Amniotic epithelial cell (primary cell): ENCODE data around the gene C2orf78.
"Not testable (repeated sequence)": the region's sequence is repeated elsewhere in the genome, so short reads cannot be mapped to it uniquely, and the experiment has no call there.

ENCODE experiments used
- DNase-seq: peaks from one replicate; pipeline ENCODE4 v3.0.0-alpha.2; 2010; ENCODE audit warnings: low read depth

Gene C2orf78

GRCh38 chr2:73779467-73780236, 4.3 kb upstream of the C2orf78 start, which contains the start of gene DUSP11:
TSS of gene DUSP11 (minus strand) at chr2:73780103. CDS start at chr2:73779974, 129 bp downstream.
- peak; percentile 85 for DNase-seq

- DNase-seq, result no peak
These were observed 3.8 kb upstream of the C2orf78 start for GRCh38 chr2:73780237-73780582.

GRCh38 chr2:73783402-73783801, 581 bp upstream of the C2orf78 start:
- not testable (repeated sequence) for DNase-seq

GRCh38 chr2:73811878-73812277, 27.9 kb downstream of the C2orf78 start:
- no peak for DNase-seq

- DNase-seq, result no peak
These were observed 28.7 kb downstream of the C2orf78 start for GRCh38 chr2:73812635-73813034.

GRCh38 chr2:73818296-73818695, 34.3 kb downstream of the C2orf78 start:
- no peak for DNase-seq

GRCh38 chr2:73821227-73821626, 37.2 kb downstream of the C2orf78 start:
- DNase-seq, result no peak

- no peak for DNase-seq
These were observed 37.7 kb downstream of the C2orf78 start for GRCh38 chr2:73821669-73822068.

- no peak for DNase-seq
These were observed 38.3 kb downstream of the C2orf78 start for GRCh38 chr2:73822276-73822675.

- no peak for DNase-seq
These were observed 39.0 kb downstream of the C2orf78 start for GRCh38 chr2:73822991-73823390.

- no peak for DNase-seq
These were observed 39.4 kb downstream of the C2orf78 start for GRCh38 chr2:73823416-73823815.

- DNase-seq, result peak; percentile 87
These were observed 40.0 kb downstream of the C2orf78 start for GRCh38 chr2:73823916-73824523.

GRCh38 chr2:73825408-73825807, 41.4 kb downstream of the C2orf78 start:
- no peak for DNase-seq

GRCh38 chr2:73827018-73827417, 43.0 kb downstream of the C2orf78 start:
- peak; percentile 62 for DNase-seq

- DNase-seq, result no peak
These were observed 43.8 kb downstream of the C2orf78 start for GRCh38 chr2:73827660-73828388.

GRCh38 chr2:73828389-73828817, 44.4 kb downstream of the C2orf78 start:
- no peak for DNase-seq

- DNase-seq, result peak; percentile 95
These were observed 45.0 kb downstream of the C2orf78 start, which contains the start of gene STAMBP for GRCh38 chr2:73828818-73829570. TSS of gene STAMBP (plus strand) at chr2:73828961. CDS start at chr2:73830857, 1,896 bp downstream.

- DNase-seq, result peak; percentile 96
These were observed 47.0 kb downstream of the C2orf78 start for GRCh38 chr2:73830871-73831401.

- peak; percentile 28 for DNase-seq
These were observed 48.9 kb downstream of the C2orf78 start for GRCh38 chr2:73832930-73833329.

GRCh38 chr2:73836141-73836943, 52.4 kb downstream of the C2orf78 start:
- DNase-seq, result no peak
